Effector memory CD4-positive, alpha-beta T cell (primary cell): ENCODE results near the gene GAMT.

Source experiments
- DNase-seq, 3 donors: peaks; one replicate each; pipeline ENCODE4 v3.0.0-alpha.2; 2020
- H3K27ac ChIP-seq: 2 replicates; pipeline ENCODE4 v1.7.0; 2013; ENCODE audit warnings: mild to moderate bottlenecking, low read length, moderate library complexity; ENCODE audit not compliant: insufficient read depth, poor library complexity, severe bottlenecking
- H3K27me3 ChIP-seq: replicated peaks from 2 replicates; pipeline ENCODE4 v1.7.0; 2013; ENCODE audit warnings: mild to moderate bottlenecking, low read length; ENCODE audit not compliant: insufficient read depth, control insufficient read depth, poor library complexity, severe bottlenecking
- H3K36me3 ChIP-seq: 2 replicates; pipeline ENCODE4 v1.7.0; 2013; ENCODE audit warnings: mild to moderate bottlenecking, low read length, moderate library complexity; ENCODE audit not compliant: control insufficient read depth, insufficient read depth
- H3K4me1 ChIP-seq: 2 replicates; pipeline ENCODE4 v1.7.0; 2013; ENCODE audit warnings: low read length, mild to moderate bottlenecking; ENCODE audit not compliant: control insufficient read depth, insufficient read depth, poor library complexity, severe bottlenecking
- H3K4me3 ChIP-seq: 2 replicates; pipeline ENCODE4 v1.7.0; 2013; ENCODE audit warnings: low read length, low read depth, mild to moderate bottlenecking; ENCODE audit not compliant: insufficient read depth, poor library complexity, severe bottlenecking
- H3K9me3 ChIP-seq: 2 replicates; pipeline ENCODE4 v1.7.0; 2013; ENCODE audit warnings: mild to moderate bottlenecking, low read length, moderate library complexity; ENCODE audit not compliant: control insufficient read depth

GAMT gene

GRCh38 chr19:1418951-1419738 lies 17.8 kb upstream of the GAMT start:
- Histone ChIP-seq H3K36me3 (peaks cover 66% of the 10 kb centered on the region), H3K9me3 (no peaks in the 10 kb centered on the region), H3K4me3 (no peak overlapping the region), H3K4me1 (peaks cover 22% of the 10 kb centered on the region), H3K27me3 (no peaks in the 10 kb centered on the region), H3K27ac (no peak overlapping the region)
- DNase-seq, result no peak

DNA sequence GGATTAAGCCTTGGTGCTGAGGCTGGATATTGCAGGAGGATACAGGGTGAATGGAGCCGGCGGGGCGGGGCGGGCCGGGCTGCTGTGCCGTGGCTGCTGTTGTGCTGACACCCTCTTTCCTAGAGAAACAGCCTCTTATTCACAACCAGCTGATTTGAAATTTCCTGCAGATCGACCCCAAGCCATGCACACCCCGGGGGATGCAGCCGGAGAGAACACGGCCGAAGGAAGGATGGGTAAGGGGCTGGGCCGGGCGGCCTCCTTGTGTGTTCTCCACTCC lies 17.1 kb upstream of the GAMT start:
- no peak for DNase-seq
- Histone ChIP-seq H3K36me3 (peaks cover 66% of the 10 kb centered on the region), H3K9me3 (no peaks in the 10 kb centered on the region), H3K4me3 (no peak overlapping the region), H3K27me3 (no peaks in the 10 kb centered on the region), H3K27ac (no peak overlapping the region), H3K4me1 (peaks cover 22% of the 10 kb centered on the region)

GRCh38 chr19:1417681-1418495 lies 16.5 kb upstream of the GAMT start:
- Histone ChIP-seq H3K27ac (no peak overlapping the region), H3K27me3 (no peaks in the 10 kb centered on the region), H3K4me3 (no peak overlapping the region), H3K4me1 (peaks cover 22% of the 10 kb centered on the region), H3K36me3 (peaks cover 63% of the 10 kb centered on the region), H3K9me3 (no peaks in the 10 kb centered on the region)
- no peak for DNase-seq

- Histone ChIP-seq H3K27me3 (no peaks in the 10 kb centered on the region), H3K36me3 (peaks cover 56% of the 10 kb centered on the region), H3K4me3 (no peak overlapping the region), H3K27ac (no peak overlapping the region), H3K9me3 (no peaks in the 10 kb centered on the region), H3K4me1 (peaks cover 27% of the 10 kb centered on the region)
- no peak for DNase-seq
Observed at GRCh38 chr19:1417145-1417544, 15.8 kb upstream of the GAMT start.

DNA sequence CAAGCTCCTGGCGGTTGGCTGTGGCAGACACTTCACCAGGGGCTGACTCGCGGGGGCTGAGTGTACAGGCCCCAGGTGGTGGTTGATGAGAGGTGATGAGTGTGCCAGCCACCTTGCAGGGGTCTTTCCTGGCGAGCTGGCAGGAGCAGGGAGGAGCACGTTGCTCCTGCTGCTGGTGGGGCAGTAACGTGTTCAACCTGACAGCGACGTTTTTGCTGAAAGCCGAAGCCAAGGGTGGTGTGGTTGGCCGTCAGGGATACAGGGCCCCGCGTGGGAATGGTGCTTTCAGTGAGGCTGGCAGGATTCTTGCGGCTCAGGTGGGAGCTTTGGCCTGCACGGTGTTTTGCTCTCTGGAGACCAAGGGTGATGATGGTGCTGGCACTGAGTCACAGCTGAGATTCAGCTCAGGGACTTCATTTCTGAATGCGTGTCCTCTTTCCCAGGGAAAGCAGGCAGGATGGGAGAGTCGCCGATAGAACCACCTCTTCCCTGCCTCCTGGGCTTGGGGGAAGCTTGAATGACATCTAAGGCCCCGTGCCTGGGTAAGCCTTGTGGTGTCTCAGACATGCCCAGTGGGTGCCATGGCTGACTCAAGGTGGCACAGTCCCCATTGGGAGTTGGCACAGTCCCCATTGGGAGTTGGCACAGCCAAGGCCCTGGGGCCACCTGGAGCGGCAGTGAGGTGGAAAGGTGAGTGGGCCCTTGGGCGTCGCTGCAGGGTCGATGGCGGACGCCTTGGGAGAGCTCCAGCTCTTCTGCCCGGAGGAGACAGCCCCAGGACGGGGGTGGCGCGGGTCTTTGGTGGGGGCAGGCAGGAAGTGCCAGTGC lies 14.9 kb upstream of the GAMT start:
- no peak overlapping the region for H3K27ac ChIP-seq
- no peak overlapping the region for H3K4me3 ChIP-seq
- H3K36me3 ChIP-seq, result peaks cover 47% of the 10 kb centered on the region
- no peak for DNase-seq
- H3K9me3 ChIP-seq, result no peaks in the 10 kb centered on the region
- H3K4me1 ChIP-seq, result peaks cover 36% of the 10 kb centered on the region
- no peaks in the 10 kb centered on the region for H3K27me3 ChIP-seq

DNA sequence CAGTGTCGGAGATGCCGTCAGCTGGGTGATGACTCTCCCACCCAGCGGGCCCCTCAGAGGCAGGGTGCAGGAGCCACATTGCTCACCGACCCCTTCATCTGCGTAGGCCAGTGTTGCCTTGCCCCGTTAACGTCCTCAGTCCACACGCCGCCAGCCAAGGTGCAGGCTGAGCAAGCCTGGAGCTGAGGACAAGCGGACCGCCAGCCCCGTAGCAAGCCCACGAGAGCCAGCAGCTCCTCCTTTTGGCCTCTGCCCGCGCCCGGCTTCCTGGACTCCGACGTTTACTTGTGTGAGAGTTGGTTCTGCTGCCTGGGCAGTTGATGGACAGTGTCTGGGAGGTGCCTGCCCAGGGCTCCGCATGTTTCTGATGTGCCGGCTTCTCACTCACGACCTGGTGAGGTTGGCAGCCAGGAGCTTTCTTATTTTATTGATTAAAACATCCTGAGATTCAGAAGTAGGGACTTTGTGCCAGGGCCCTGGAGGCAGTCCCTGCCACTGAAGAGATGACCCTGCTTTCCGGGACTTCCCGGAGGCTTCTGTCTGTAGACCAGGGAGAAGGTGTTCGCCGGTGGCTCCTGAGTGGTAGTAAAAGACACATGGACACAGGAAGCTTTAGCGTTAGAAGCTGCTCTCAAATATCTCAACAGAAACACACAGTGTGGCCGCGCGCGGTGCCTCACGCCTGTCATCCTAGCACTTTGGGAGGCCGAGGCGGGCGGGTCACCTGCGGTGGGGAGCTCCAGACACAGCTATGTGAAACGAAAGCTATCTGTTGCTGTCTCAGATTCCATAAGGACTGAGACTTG lies 11.9 kb upstream of the GAMT start:
- no peaks in the 10 kb centered on the region for H3K9me3 ChIP-seq
- DNase-seq, result no peak
- peaks cover 22% of the 10 kb centered on the region for H3K36me3 ChIP-seq
- H3K4me1 ChIP-seq, result peaks cover 64% of the 10 kb centered on the region
- H3K27me3 ChIP-seq, result no peaks in the 10 kb centered on the region
- H3K4me3 ChIP-seq, result no peak overlapping the region
- no peak overlapping the region for H3K27ac ChIP-seq

GRCh38 chr19:1412323-1412923 lies 11.1 kb upstream of the GAMT start:
- no peak overlapping the region for H3K4me3 ChIP-seq
- H3K36me3 ChIP-seq, result peaks cover 15% of the 10 kb centered on the region
- no peak for DNase-seq
- H3K4me1 ChIP-seq, result peaks cover 64% of the 10 kb centered on the region
- peak overlapping the region; percentile 17 for H3K27ac ChIP-seq
- no peaks in the 10 kb centered on the region for H3K27me3 ChIP-seq
- H3K9me3 ChIP-seq, result no peaks in the 10 kb centered on the region

DNA sequence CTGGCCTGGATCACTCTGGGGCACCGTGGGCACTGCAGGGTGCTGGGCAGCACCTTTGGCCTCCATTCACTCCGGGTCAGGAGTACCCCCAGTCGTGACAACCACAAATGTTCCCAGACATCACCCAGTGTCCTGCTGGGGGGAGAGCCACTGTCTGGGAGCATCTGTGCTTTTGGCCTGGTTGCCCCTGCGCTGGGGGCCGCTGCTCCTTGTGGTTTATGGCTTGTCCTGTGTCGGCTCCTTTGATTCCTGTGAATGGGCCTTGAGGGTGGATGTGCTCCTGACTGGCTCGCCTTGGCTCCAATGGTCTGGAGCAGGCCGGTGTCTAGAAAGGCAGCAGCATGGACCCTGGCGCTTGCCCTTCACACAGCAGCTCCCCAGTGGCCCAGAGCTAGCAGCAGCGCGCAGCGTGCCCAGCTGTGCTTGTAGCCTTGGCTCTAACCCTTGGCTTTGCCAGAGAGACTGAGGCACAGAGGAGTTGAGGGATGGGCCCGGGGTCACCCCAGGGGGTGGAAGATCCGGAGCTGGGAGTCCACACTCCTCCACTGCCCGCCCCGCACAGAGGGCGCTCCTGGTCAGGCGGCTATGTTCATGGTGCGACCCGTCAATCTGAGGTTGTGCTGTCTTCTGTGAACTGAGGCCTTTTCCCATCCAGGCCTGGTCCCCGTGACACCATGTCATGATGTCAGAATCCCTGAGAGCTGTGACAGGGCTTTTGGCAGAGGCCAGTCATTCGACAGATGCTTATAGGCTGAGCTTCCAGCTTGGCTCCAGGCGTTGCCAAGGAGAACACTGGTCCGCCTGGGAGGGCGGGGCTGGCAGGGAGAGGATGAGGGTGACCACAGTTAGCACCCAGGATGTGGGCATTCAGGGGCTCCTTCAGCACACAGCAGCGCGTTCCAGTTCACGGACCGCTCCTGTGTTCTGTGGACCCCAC lies 10.2 kb upstream of the GAMT start:
- Histone ChIP-seq H3K9me3 (no peaks in the 10 kb centered on the region), H3K27me3 (no peaks in the 10 kb centered on the region), H3K36me3 (peaks cover 9% of the 10 kb centered on the region), H3K4me1 (peaks cover 62% of the 10 kb centered on the region), H3K27ac (peak overlapping the region; percentile 41), H3K4me3 (peak overlapping the region; percentile 20)
- DNase-seq, result peak in 2 of 3 donors; percentile 15 to 21
